Astrocyte (in vitro differentiated cells and primary cell): ENCODE results near the gene HPSE2. TPM values are rescaled to one million over a fixed set of nuclear protein-coding genes. Genes with fewer than 3 reads are reported as not detected.

Experiments used
- DNase-seq: peaks from one replicate; pipeline ENCODE4 v3.0.0-alpha.2; 2010; ENCODE audit warnings: low read depth
- FAIRE-seq: peaks from 2 replicates; lab custom pipeline; 2011; peaks lifted over from hg19 to GRCh38; lab: Jason Lieb, UNC
- H2AFZ ChIP-seq: 2 replicates; pipeline ENCODE4 v1.6.0; 2012; ENCODE audit warnings: low read depth, low read length, inconsistent platforms
- H3K27ac ChIP-seq: 2 replicates; pipeline ENCODE4 v1.5.1; 2011; ENCODE audit warnings: low read depth, low read length, inconsistent platforms
- H3K27me3 ChIP-seq: 2 replicates; pipeline ENCODE4 v1.6.0; 2011; ENCODE audit warnings: low read length, inconsistent platforms; ENCODE audit not compliant: insufficient read depth
- H3K36me3 ChIP-seq: 2 replicates; pipeline ENCODE4 v1.5.1; 2011; ENCODE audit warnings: low read length, inconsistent platforms; ENCODE audit not compliant: insufficient read depth
- H3K4me1 ChIP-seq: 2 replicates; pipeline ENCODE4 v1.5.1; 2011; ENCODE audit warnings: low read length, inconsistent platforms; ENCODE audit not compliant: insufficient read depth
- H3K4me2 ChIP-seq: 2 replicates; pipeline ENCODE4 v1.6.0; 2012; ENCODE audit warnings: low read length, inconsistent platforms
- H3K4me3 ChIP-seq: 2 replicates; pipeline ENCODE4 v1.5.1; 2011; ENCODE audit warnings: low read depth, mild to moderate bottlenecking, low read length, inconsistent platforms; ENCODE audit not compliant: insufficient read depth
- H3K79me2 ChIP-seq: 2 replicates; pipeline ENCODE4 v1.6.0; 2012; ENCODE audit warnings: mild to moderate bottlenecking, low read length, inconsistent platforms; ENCODE audit not compliant: insufficient read depth
- H3K9ac ChIP-seq: 2 replicates; pipeline ENCODE4 v1.6.0; 2012; ENCODE audit warnings: mild to moderate bottlenecking, low read length, inconsistent platforms
- H3K9me3 ChIP-seq: 2 replicates; pipeline ENCODE4 v1.5.1; 2012; ENCODE audit warnings: low read depth, mild to moderate bottlenecking, low read length, inconsistent platforms; ENCODE audit not compliant: insufficient read depth
- H4K20me1 ChIP-seq: 2 replicates; pipeline ENCODE4 v1.6.0; 2012; ENCODE audit warnings: low read length, inconsistent platforms; ENCODE audit not compliant: insufficient read depth
- H3K27ac Mint-ChIP-seq: one replicate; pipeline ENCODE4 v1.8.0; 2021; ENCODE audit warnings: mild to moderate bottlenecking, mixed read lengths; ENCODE audit not compliant: unreplicated experiment
- H3K27me3 Mint-ChIP-seq: one replicate; pipeline ENCODE4 v1.8.0; 2021; ENCODE audit warnings: low read depth, mixed read lengths; ENCODE audit not compliant: unreplicated experiment
- H3K36me3 Mint-ChIP-seq: one replicate; pipeline ENCODE4 v1.8.0; 2021; ENCODE audit warnings: low read depth, mixed read lengths; ENCODE audit not compliant: unreplicated experiment
- H3K4me1 Mint-ChIP-seq: one replicate; pipeline ENCODE4 v1.8.0; 2021; ENCODE audit warnings: low read depth, mixed read lengths; ENCODE audit not compliant: unreplicated experiment
- H3K4me3 Mint-ChIP-seq: one replicate; pipeline ENCODE4 v1.8.0; 2021; ENCODE audit warnings: mild to moderate bottlenecking, moderate library complexity, mixed read lengths; ENCODE audit not compliant: unreplicated experiment
- H3K9me3 Mint-ChIP-seq: one replicate; pipeline ENCODE4 v1.8.0; 2021; ENCODE audit warnings: mild to moderate bottlenecking, mixed read lengths; ENCODE audit not compliant: unreplicated experiment
- EZH2 ChIP-seq: IDR thresholded peaks from 2 replicates; pipeline ENCODE4 v1.6.1; 2012; ENCODE audit warnings: mild to moderate bottlenecking, low read length, inconsistent platforms; ENCODE audit not compliant: insufficient read depth
- total RNA-seq: library from RNA; stranded (reverse); gene quantifications from 2 replicates; pipeline ENCODE4 v1.2.1, GENCODE V29; 2021
- TF ChIP-seq, protein P1 (sequence below): IDR thresholded peaks from 2 replicates; pipeline ENCODE4 v1.5.1; 2011; ENCODE audit warnings: low read depth, mild to moderate bottlenecking, inconsistent platforms, low read length, moderate library complexity; ENCODE audit not compliant: insufficient read depth

Gene HPSE2
- total RNA-seq, 1 donor from 2014 or later: 0.14 TPM

- H3K36me3 Mint-ChIP-seq: no peaks in the 10 kb centered on the region
- H3K27ac Mint-ChIP-seq: peak overlapping the region; percentile 35
- FAIRE-seq (peak; percentile 49), DNase-seq (peak; percentile 68)
- peak overlapping the region; percentile 67 for H3K4me3 ChIP-seq
- H3K4me3 Mint-ChIP-seq: peak overlapping the region; percentile 61
- no peak overlapping the region for H3K27ac ChIP-seq
- no peaks in the 10 kb centered on the region for H3K9me3 ChIP-seq
- H4K20me1 ChIP-seq: no peaks in the 10 kb centered on the region
- peak overlapping the region; percentile 96 for H3K4me2 ChIP-seq
- TF ChIP-seq, protein P1, sequence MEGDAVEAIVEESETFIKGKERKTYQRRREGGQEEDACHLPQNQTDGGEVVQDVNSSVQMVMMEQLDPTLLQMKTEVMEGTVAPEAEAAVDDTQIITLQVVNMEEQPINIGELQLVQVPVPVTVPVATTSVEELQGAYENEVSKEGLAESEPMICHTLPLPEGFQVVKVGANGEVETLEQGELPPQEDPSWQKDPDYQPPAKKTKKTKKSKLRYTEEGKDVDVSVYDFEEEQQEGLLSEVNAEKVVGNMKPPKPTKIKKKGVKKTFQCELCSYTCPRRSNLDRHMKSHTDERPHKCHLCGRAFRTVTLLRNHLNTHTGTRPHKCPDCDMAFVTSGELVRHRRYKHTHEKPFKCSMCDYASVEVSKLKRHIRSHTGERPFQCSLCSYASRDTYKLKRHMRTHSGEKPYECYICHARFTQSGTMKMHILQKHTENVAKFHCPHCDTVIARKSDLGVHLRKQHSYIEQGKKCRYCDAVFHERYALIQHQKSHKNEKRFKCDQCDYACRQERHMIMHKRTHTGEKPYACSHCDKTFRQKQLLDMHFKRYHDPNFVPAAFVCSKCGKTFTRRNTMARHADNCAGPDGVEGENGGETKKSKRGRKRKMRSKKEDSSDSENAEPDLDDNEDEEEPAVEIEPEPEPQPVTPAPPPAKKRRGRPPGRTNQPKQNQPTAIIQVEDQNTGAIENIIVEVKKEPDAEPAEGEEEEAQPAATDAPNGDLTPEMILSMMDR: peak; percentile 82
- TF ChIP-seq EZH2: no peak
- peaks cover 5% of the 10 kb centered on the region for H3K4me1 ChIP-seq
- no peaks in the 10 kb centered on the region for H3K27me3 ChIP-seq
- peaks cover 3% of the 10 kb centered on the region for H3K4me1 Mint-ChIP-seq
- no peaks in the 10 kb centered on the region for H3K79me2 ChIP-seq
- no peaks in the 10 kb centered on the region for H3K36me3 ChIP-seq
- H3K9ac ChIP-seq: peak overlapping the region; percentile 60
- peaks cover 15% of the 10 kb centered on the region for H3K27me3 Mint-ChIP-seq
- no peaks in the 10 kb centered on the region for H3K9me3 Mint-ChIP-seq
- H2AFZ ChIP-seq: peak overlapping the region; percentile 90
Measured at GRCh38 chr10:98467506-98468318, 767.9 kb downstream of the HPSE2 start.

DNA sequence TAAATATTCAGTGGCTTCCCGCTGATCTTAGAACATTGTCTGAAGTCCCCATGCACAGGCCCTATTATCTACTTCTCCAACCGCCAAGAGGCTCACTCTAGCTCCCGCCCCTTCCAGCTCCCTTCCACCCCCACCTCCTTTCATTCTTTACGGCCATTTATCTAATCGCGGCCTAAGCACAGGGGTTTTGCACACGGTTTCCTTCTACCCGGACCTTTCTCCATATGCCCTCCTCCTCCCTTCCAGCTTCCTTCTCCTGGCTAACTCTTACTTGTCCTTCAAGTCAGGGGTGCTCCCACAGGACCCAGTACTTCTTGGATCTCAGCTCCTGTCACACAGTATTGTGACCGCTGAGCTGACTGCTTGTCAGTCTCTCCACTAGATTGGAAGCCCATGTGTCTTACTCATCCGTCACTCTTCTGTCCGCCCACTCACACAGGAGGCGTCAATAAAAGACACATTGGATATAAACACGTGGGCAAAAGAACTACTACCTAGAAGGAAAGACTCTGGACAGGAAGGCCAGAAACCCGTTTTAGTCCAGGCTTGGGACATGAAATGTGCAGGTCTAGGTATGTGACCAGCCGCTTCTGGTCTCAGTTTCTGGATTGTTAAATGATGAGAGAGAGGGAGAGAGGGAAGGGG lies 768.7 kb downstream of the HPSE2 start:
- H4K20me1 ChIP-seq: no peaks in the 10 kb centered on the region
- FAIRE-seq (no peak), DNase-seq (no peak)
- no peak overlapping the region for H3K4me3 Mint-ChIP-seq
- H3K27me3 ChIP-seq: no peaks in the 10 kb centered on the region
- H3K36me3 ChIP-seq: no peaks in the 10 kb centered on the region
- no peaks in the 10 kb centered on the region for H3K9me3 ChIP-seq
- H3K79me2 ChIP-seq: no peaks in the 10 kb centered on the region
- H3K4me3 ChIP-seq: peak overlapping the region; percentile 67
- H3K27ac Mint-ChIP-seq: no peak overlapping the region
- peak overlapping the region; percentile 96 for H3K4me2 ChIP-seq
- H3K9me3 Mint-ChIP-seq: no peaks in the 10 kb centered on the region
- H3K27me3 Mint-ChIP-seq: peaks cover 15% of the 10 kb centered on the region
- no peak overlapping the region for H3K27ac ChIP-seq
- H3K4me1 Mint-ChIP-seq: peaks cover 3% of the 10 kb centered on the region
- TF ChIP-seq, protein P1: no peak
- TF ChIP-seq EZH2: no peak
- peak overlapping the region; percentile 60 for H3K9ac ChIP-seq
- H3K4me1 ChIP-seq: peaks cover 5% of the 10 kb centered on the region
- H2AFZ ChIP-seq: peak overlapping the region; percentile 90
- H3K36me3 Mint-ChIP-seq: no peaks in the 10 kb centered on the region
